MM.1S (cell line): ENCODE measurements around the gene SLC35F1.

Experiments
- DNase-seq: peaks from one replicate; pipeline ENCODE4 v3.0.0-alpha.2; 2015
- H2AFZ ChIP-seq: fragments of 300-600 bp; sonication (generic); 2 replicates; pipeline ENCODE4 v1.6.0; 2016; ENCODE audit warnings: antibody characterized with exemption, low read length
- H3F3A ChIP-seq: fragments of 300-600 bp; sonication (generic); 2 replicates; pipeline ENCODE4 v1.6.1; 2016; ENCODE audit warnings: mild to moderate bottlenecking, antibody characterized with exemption, low read length, moderate library complexity, mixed read lengths; ENCODE audit not compliant: insufficient read depth
- H3K27ac ChIP-seq: fragments of 300-600 bp; sonication (generic); 2 replicates; pipeline ENCODE4 v1.5.1; 2016; ENCODE audit warnings: mild to moderate bottlenecking, low read length
- H3K27me3 ChIP-seq: fragments of 300-600 bp; sonication (generic); replicated peaks from 2 replicates; pipeline ENCODE4 v1.6.0; 2016; ENCODE audit warnings: low read length; ENCODE audit not compliant: insufficient read depth
- H3K36me3 ChIP-seq: fragments of 300-600 bp; sonication (generic); replicated peaks from 2 replicates; pipeline ENCODE4 v1.6.1; 2016; ENCODE audit warnings: mild to moderate bottlenecking, low read length, mixed read lengths; ENCODE audit not compliant: insufficient read depth
- H3K4me1 ChIP-seq: fragments of 300-600 bp; sonication (generic); 2 replicates; pipeline ENCODE4 v1.6.1; 2016; ENCODE audit warnings: low read length, mixed read lengths
- H3K4me2 ChIP-seq: fragments of 300-600 bp; sonication (generic); 2 replicates; pipeline ENCODE4 v1.6.0; 2016; ENCODE audit warnings: low read depth, low read length
- H3K4me3 ChIP-seq: fragments of 300-600 bp; sonication (generic); 2 replicates; pipeline ENCODE4 v1.5.1; 2016; ENCODE audit warnings: low read length, mixed read lengths
- H3K79me2 ChIP-seq: fragments of 300-600 bp; sonication (generic); 2 replicates; pipeline ENCODE4 v1.6.1; 2016; ENCODE audit warnings: mixed run types, low read length, mixed read lengths
- H3K9ac ChIP-seq: fragments of 300-600 bp; sonication (generic); 2 replicates; pipeline ENCODE4 v1.6.1; 2016; ENCODE audit warnings: low read length, mixed read lengths
- H3K9me2 ChIP-seq: fragments of 300-600 bp; sonication (generic); replicated peaks from 2 replicates; pipeline ENCODE4 v1.6.1; 2016; ENCODE audit warnings: mild to moderate bottlenecking, low read length, mixed read lengths; ENCODE audit not compliant: insufficient read depth
- H3K9me3 ChIP-seq: fragments of 300-600 bp; sonication (generic); replicated peaks from 2 replicates; pipeline ENCODE4 v1.6.1; 2016; ENCODE audit warnings: mild to moderate bottlenecking, low read length, mixed read lengths; ENCODE audit not compliant: insufficient read depth
- H4K20me1 ChIP-seq: fragments of 300-600 bp; sonication (generic); 2 replicates; pipeline ENCODE4 v1.6.1; 2016; ENCODE audit warnings: mild to moderate bottlenecking, low read length, moderate library complexity, mixed read lengths; ENCODE audit not compliant: insufficient read depth
- CTCF ChIP-seq: fragments of 300-600 bp; sonication (generic); IDR thresholded peaks from 2 replicates; pipeline ENCODE4 v1.5.1; 2016; ENCODE audit warnings: antibody characterized with exemption, low read length, mixed read lengths
- EZH2 ChIP-seq: fragments of 300-600 bp; sonication (generic); optimal IDR thresholded peaks from 2 replicates; pipeline ENCODE3; 2017; ENCODE audit warnings: low read depth, mild to moderate bottlenecking, antibody characterized with exemption, low read length, mixed read lengths
- EZH2phosphoT487 ChIP-seq: fragments of 300-600 bp; sonication (generic); IDR thresholded peaks from 2 replicates; pipeline ENCODE4 v1.6.1; 2018; ENCODE audit warnings: antibody characterized with exemption, low read length

The SLC35F1 gene

GRCh38 chr6:118326712-118327111 is 419.6 kb downstream of the SLC35F1 start:
- H3K27me3 ChIP-seq = no peaks in the 10 kb centered on the region
- no peak overlapping the region for H3K4me2 ChIP-seq
- no peaks in the 10 kb centered on the region for H3K36me3 ChIP-seq
- H3K9me2 ChIP-seq = no peaks in the 10 kb centered on the region
- H3F3A ChIP-seq = no peaks in the 10 kb centered on the region
- no peaks in the 10 kb centered on the region for H3K79me2 ChIP-seq
- no peak overlapping the region for H3K27ac ChIP-seq
- no peaks in the 10 kb centered on the region for H3K4me1 ChIP-seq
- H2AFZ ChIP-seq = no peak overlapping the region
- TF ChIP-seq CTCF = no peak
- no peak for TF ChIP-seq EZH2phosphoT487
- no peak for TF ChIP-seq EZH2
- no peak for DNase-seq
- H3K9me3 ChIP-seq = no peaks in the 10 kb centered on the region
- H3K9ac ChIP-seq = no peak overlapping the region
- H3K4me3 ChIP-seq = no peak overlapping the region
- no peaks in the 10 kb centered on the region for H4K20me1 ChIP-seq

- H3K79me2 ChIP-seq = no peaks in the 10 kb centered on the region
- H3F3A ChIP-seq = no peaks in the 10 kb centered on the region
- no peak overlapping the region for H3K27ac ChIP-seq
- H3K4me1 ChIP-seq = no peaks in the 10 kb centered on the region
- H3K4me2 ChIP-seq = no peak overlapping the region
- no peaks in the 10 kb centered on the region for H3K9me2 ChIP-seq
- no peaks in the 10 kb centered on the region for H3K27me3 ChIP-seq
- TF ChIP-seq EZH2phosphoT487 (no peak), CTCF (no peak), EZH2 (no peak)
- H3K9me3 ChIP-seq = no peaks in the 10 kb centered on the region
- no peak overlapping the region for H2AFZ ChIP-seq
- H4K20me1 ChIP-seq = no peaks in the 10 kb centered on the region
- no peak for DNase-seq
- H3K36me3 ChIP-seq = no peaks in the 10 kb centered on the region
- no peak overlapping the region for H3K4me3 ChIP-seq
- no peak overlapping the region for H3K9ac ChIP-seq
These were observed 420.2 kb downstream of the SLC35F1 start for GRCh38 chr6:118327237-118327636.

GRCh38 chr6:118333772-118334171 is 426.7 kb downstream of the SLC35F1 start:
- DNase-seq = no peak
- no peaks in the 10 kb centered on the region for H3K4me1 ChIP-seq
- no peaks in the 10 kb centered on the region for H3K79me2 ChIP-seq
- no peaks in the 10 kb centered on the region for H3F3A ChIP-seq
- no peak overlapping the region for H3K27ac ChIP-seq
- H3K9me2 ChIP-seq = no peaks in the 10 kb centered on the region
- no peak overlapping the region for H3K4me2 ChIP-seq
- H3K27me3 ChIP-seq = no peaks in the 10 kb centered on the region
- H3K36me3 ChIP-seq = no peaks in the 10 kb centered on the region
- H3K9me3 ChIP-seq = no peaks in the 10 kb centered on the region
- H4K20me1 ChIP-seq = no peaks in the 10 kb centered on the region
- no peak overlapping the region for H3K9ac ChIP-seq
- no peak overlapping the region for H2AFZ ChIP-seq
- H3K4me3 ChIP-seq = no peak overlapping the region
- TF ChIP-seq EZH2phosphoT487 (no peak), EZH2 (no peak), CTCF (no peak)
